ENCODE measurements around the gene PRADC1. TPM values are rescaled to one million over a fixed set of nuclear protein-coding genes. Genes with fewer than 3 reads are reported as not detected.
A peak's percentile ranks its signal among the peaks of the same experiment; 100 is the strongest.
"Not testable (repeated sequence)": the region's sequence is repeated elsewhere in the genome, so short reads cannot be mapped to it uniquely, and the experiment has no call there.

PRADC1 gene
- total and polyA plus RNA-seq, 2 experiments from 2014 or later = 6.5 to 8.3 TPM

- TF ChIP-seq EZH2 (IDR thresholded peaks at IDR 0.05; ENCODE audit: low read depth, unreplicated experiment) (peak; percentile 42), POLR2AphosphoS5 (IDR thresholded peaks at IDR 0.05; ENCODE audit: low read depth) (peak; percentile 51), STAT1 (IDR thresholded peaks at IDR 0.05; ENCODE audit: unreplicated experiment) (no peak), NANOG (IDR thresholded peaks at IDR 0.05; ENCODE audit: borderline replicate concordance) (no peak)
Measured at GRCh38 chr2:73202156-73203054, 30.6 kb downstream of the PRADC1 start, which contains the start of gene NOTO (continued).

- H3K27ac Mint-ChIP-seq; H3K9me2 ChIP-seq (ENCODE audit: insufficient read depth); H3K79me2 ChIP-seq (replicated peaks; ENCODE audit: insufficient read depth); DNase-seq (ENCODE audit: low spot score); H3K27ac ChIP-seq (ENCODE audit: low read depth); H3K4me2 ChIP-seq; H3K4me3 Mint-ChIP-seq; H3K4me1 Mint-ChIP-seq; H3K4me1 ChIP-seq (ENCODE audit: insufficient read depth); H4K20me1 ChIP-seq (replicated peaks; ENCODE audit: insufficient read depth); H3K36me3 Mint-ChIP-seq (ENCODE audit: low read depth); ATAC-seq; H3K9me3 Mint-ChIP-seq; H3F3A ChIP-seq (replicated peaks; ENCODE audit: low read depth); H3K4me3 ChIP-seq; H3K36me3 ChIP-seq (ENCODE audit: insufficient read depth); H2AFZ ChIP-seq: not testable (repeated sequence)
- peaks cover 45% of the 10 kb centered on the region for H3K27me3 Mint-ChIP-seq (ENCODE audit: insufficient read depth, low read depth, poor library complexity)
- peaks cover 53% of the 10 kb centered on the region for H3K27me3 ChIP-seq (ENCODE audit: insufficient read depth)
Measured at GRCh38 chr2:73200281-73200680, 32.8 kb downstream of the PRADC1 start.

GRCh38 chr2:73197579-73197978 is 35.5 kb downstream of the PRADC1 start:
- no peak for TF ChIP-seq NANOG (IDR thresholded peaks at IDR 0.05; ENCODE audit: borderline replicate concordance)
- TF ChIP-seq POLR2AphosphoS5 (IDR thresholded peaks at IDR 0.05; ENCODE audit: low read depth) = no peak
- Mint-ChIP-seq H3K4me3 (no peak overlapping the region), H3K27ac (no peak overlapping the region), H3K4me1 (peaks cover 8% of the 10 kb centered on the region), H3K36me3 (ENCODE audit: low read depth) (no peaks in the 10 kb centered on the region), H3K9me3 (peaks cover 5% of the 10 kb centered on the region; the same call in 1 of the 3 replicates), H3K27me3 (ENCODE audit: insufficient read depth, low read depth, poor library complexity) (peaks cover 19% of the 10 kb centered on the region)
- Histone ChIP-seq H3K4me2 (no peak overlapping the region), H3K4me1 (ENCODE audit: insufficient read depth) (peaks cover under 1% of the 10 kb centered on the region), H3K4me3 (no peak overlapping the region), H3K9me2 (ENCODE audit: insufficient read depth) (no peaks in the 10 kb centered on the region), H4K20me1 (replicated peaks; ENCODE audit: insufficient read depth) (no peaks in the 10 kb centered on the region), H3K79me2 (replicated peaks; ENCODE audit: insufficient read depth) (no peaks in the 10 kb centered on the region), H3K27ac (ENCODE audit: low read depth) (no peak overlapping the region), H3K36me3 (ENCODE audit: insufficient read depth) (no peaks in the 10 kb centered on the region), H3K27me3 (ENCODE audit: insufficient read depth) (peaks cover 26% of the 10 kb centered on the region), H2AFZ (no peak overlapping the region), H3F3A (replicated peaks; ENCODE audit: low read depth) (no peaks in the 10 kb centered on the region)
- DNase-seq (ENCODE audit: low spot score) (no peak), ATAC-seq (no peak)

- Histone ChIP-seq H4K20me1 (replicated peaks; ENCODE audit: insufficient read depth) (no peaks in the 10 kb centered on the region), H3K36me3 (ENCODE audit: insufficient read depth) (no peaks in the 10 kb centered on the region), H3K4me1 (ENCODE audit: insufficient read depth) (peaks cover 14% of the 10 kb centered on the region), H3K4me2 (no peak overlapping the region), H3K79me2 (replicated peaks; ENCODE audit: insufficient read depth) (no peaks in the 10 kb centered on the region), H3K9me2 (ENCODE audit: insufficient read depth) (no peaks in the 10 kb centered on the region), H3K27ac (ENCODE audit: low read depth) (no peak overlapping the region), H3K27me3 (ENCODE audit: insufficient read depth) (no peaks in the 10 kb centered on the region), H2AFZ (no peak overlapping the region), H3K4me3 (no peak overlapping the region), H3F3A (replicated peaks; ENCODE audit: low read depth) (no peaks in the 10 kb centered on the region)
- ATAC-seq (no peak), DNase-seq (ENCODE audit: low spot score) (no peak)
- Mint-ChIP-seq H3K27me3 (ENCODE audit: insufficient read depth, low read depth, poor library complexity) (peaks cover 14% of the 10 kb centered on the region), H3K9me3 (peaks cover 14% of the 10 kb centered on the region), H3K4me1 (peaks cover 11% of the 10 kb centered on the region), H3K27ac (no peak overlapping the region), H3K36me3 (ENCODE audit: low read depth) (peaks cover 4% of the 10 kb centered on the region; the same call in 2 of the 3 replicates), H3K4me3 (no peak overlapping the region)
- TF ChIP-seq CTCF (conservative IDR thresholded peaks at IDR 0.05; ENCODE audit: low read depth in 2 of 2) = no peak
- no peak for TF ChIP-seq ZNF331 (CRISPR knock-in tag; IDR thresholded peaks at IDR 0.05; ENCODE audit: low read depth)
Measured at GRCh38 chr2:73187549-73187948, 45.5 kb downstream of the PRADC1 start.

Measured in GM23338 (cell line).